ENCODE measurements around the gene SMIM27.

DNA sequence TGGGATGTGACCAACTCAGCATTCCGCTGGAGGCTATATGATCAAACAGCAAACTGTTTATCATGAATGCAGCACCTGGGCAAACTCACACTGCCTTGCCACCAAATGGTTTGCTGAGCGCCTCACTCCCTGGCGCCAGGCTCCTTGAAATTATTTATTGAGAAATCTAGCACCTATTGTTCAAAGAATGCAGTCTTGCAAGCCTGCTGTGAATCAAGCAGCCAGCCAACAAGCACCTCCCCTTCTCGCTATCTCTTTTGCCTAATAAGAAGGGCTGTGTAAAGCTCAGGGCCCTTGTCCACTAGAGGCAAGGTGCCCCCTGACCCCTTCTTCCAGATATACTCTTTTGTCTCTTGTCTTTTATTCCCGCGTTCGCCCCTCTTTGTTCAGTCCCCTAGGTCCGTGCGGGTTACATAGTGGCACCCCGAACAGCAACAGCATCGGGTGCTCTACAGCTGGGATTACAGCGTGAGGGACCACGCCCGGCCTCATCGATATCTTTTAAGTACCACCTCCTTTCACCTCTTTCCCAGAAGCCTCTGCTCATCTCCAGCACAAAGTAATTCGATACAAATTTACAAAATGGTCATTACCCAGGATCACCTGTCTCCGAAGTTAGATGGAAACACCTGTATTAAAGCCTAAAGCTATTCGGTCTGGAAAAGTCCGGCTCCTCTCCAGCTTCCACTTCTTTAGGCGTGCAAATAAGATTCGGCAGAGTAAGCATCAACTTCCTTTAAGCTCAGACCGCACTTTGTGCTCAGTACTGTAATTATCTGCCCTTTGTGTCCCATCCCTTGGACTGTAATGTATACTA, 27.0 kb upstream of the SMIM27 start:
- TF ChIP-seq, protein P1, sequence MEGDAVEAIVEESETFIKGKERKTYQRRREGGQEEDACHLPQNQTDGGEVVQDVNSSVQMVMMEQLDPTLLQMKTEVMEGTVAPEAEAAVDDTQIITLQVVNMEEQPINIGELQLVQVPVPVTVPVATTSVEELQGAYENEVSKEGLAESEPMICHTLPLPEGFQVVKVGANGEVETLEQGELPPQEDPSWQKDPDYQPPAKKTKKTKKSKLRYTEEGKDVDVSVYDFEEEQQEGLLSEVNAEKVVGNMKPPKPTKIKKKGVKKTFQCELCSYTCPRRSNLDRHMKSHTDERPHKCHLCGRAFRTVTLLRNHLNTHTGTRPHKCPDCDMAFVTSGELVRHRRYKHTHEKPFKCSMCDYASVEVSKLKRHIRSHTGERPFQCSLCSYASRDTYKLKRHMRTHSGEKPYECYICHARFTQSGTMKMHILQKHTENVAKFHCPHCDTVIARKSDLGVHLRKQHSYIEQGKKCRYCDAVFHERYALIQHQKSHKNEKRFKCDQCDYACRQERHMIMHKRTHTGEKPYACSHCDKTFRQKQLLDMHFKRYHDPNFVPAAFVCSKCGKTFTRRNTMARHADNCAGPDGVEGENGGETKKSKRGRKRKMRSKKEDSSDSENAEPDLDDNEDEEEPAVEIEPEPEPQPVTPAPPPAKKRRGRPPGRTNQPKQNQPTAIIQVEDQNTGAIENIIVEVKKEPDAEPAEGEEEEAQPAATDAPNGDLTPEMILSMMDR (IDR thresholded peaks at IDR 0.05; ENCODE audit: low read length): no peak
- TF ChIP-seq EZH2phosphoT487 (IDR thresholded peaks at IDR 0.05; ENCODE audit: low read length): no peak
